SKM-1 treated with dmso at 0.1 percent for 144 hours (cell line): ENCODE results near the gene MELK.

Experiments
- DNase-seq: peaks from one replicate; lab custom pipeline; 2025; ENCODE audit not compliant: unreplicated experiment; lab: John Stamatoyannopoulos, UW

The MELK gene

DNA sequence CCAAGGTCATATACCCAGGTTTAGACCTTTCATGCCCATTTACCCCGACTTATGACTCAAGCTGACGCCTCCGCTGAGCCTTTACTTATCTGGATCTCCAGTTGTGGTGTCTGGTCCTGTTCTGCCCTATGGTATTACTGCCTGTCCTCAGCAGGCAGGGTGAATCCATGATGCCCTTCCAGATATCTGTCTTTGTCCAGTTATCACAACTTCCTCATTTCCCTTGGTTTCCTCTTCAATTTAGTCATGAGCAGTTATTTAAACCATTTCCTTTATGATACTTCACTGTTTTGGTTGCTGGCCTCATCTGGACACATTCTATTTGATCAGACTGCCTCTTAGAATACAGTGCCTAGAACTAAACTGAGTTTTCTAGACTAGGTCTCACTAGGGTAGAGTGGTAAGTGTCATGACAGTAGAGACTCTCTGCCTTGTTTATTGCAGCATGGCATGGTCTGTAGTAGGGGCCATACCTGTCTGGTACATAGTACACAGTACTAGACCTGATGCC, 93.3 kb downstream of the MELK start:
- DNase-seq, result peak; percentile 12

GRCh38 chr9:36671561-36671960, 98.9 kb downstream of the MELK start:
- DNase-seq, result no peak

DNA sequence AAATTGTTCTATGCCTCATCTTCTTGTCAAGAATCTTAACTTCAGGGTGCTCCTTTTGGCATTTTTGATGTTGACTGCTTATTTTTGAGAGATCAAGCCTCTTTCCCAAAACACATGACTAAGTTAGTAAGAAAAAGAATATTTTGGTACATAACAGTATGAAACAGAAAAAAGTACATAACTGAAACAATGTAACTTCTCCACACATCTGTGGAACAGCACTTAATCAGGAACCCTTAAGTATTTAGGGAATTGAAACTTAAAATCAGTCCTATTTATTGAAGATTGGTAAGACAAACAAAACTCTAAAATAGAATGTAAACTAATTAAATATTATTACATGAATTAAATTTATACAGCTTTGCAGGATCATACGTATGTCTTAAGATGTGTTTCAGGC, 103.4 kb downstream of the MELK start:
- no peak for DNase-seq

- no peak for DNase-seq
Measured at GRCh38 chr9:36676778-36677485, 104.2 kb downstream of the MELK start.

GRCh38 chr9:36677611-36678010, 104.9 kb downstream of the MELK start:
- DNase-seq, result no peak

DNA sequence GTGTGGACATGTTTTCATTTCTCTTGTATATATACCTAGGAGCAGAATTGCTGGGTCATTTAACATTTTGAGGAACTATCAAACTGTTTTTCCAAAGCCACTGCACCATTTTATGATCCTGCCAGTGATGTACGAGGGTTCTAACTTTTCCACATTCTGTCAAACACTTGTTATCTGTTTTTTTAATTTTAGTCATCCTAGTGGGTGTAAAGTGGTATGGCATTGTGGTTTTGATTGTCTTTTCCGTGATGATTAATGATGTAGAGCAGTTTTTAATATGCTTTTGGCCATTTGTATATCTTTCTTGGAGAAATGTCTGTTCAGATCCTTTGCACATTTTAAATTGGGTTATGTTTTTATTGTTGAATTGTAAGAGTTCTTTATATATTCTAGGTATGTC, 107.0 kb downstream of the MELK start:
- no peak for DNase-seq

DNA sequence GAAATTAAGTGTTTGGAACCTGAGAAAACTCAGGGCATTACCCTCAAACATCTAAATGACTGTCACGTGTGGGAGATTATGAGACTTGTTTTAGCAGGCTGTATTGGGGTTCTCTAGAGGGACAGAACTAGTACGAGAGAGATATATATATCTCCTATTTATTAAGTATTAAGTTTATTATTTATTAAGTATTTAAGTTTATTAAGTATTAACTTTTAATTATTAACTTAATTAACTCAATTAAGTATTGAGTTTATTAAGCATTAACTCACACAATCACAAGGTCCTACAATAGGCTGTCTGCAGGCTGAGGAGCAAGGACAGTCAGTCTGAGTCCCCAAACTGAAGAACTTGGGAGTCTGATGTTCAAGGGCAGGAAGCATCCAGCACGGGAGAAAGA, 113.8 kb downstream of the MELK start:
- no peak for DNase-seq

GRCh38 chr9:36690412-36691168, 117.9 kb downstream of the MELK start:
- no peak for DNase-seq

DNA sequence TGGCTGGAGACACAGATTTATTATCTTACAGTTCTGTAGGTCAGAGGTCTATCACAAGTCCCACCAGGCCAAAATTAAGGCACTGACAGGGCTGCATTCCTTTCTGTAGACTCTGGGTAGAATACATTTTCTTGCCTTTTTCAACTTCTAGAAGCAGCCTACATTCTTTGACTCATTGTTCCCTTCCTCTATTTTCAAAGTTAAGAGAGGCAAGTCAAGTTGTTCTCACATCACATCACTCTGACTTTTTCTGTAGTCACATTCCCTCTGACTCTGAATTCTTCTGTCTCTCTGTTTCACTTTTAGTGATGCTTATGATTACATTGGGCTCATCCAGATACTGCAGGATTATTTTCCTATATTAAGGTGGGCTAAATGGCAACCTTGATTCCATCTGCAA, 119.0 kb downstream of the MELK start:
- DNase-seq, result no peak

- DNase-seq, result no peak
Measured at GRCh38 chr9:36698984-36699383, 126.3 kb downstream of the MELK start.

- no peak for DNase-seq
Measured at GRCh38 chr9:36704148-36704547, 131.5 kb downstream of the MELK start.

DNA sequence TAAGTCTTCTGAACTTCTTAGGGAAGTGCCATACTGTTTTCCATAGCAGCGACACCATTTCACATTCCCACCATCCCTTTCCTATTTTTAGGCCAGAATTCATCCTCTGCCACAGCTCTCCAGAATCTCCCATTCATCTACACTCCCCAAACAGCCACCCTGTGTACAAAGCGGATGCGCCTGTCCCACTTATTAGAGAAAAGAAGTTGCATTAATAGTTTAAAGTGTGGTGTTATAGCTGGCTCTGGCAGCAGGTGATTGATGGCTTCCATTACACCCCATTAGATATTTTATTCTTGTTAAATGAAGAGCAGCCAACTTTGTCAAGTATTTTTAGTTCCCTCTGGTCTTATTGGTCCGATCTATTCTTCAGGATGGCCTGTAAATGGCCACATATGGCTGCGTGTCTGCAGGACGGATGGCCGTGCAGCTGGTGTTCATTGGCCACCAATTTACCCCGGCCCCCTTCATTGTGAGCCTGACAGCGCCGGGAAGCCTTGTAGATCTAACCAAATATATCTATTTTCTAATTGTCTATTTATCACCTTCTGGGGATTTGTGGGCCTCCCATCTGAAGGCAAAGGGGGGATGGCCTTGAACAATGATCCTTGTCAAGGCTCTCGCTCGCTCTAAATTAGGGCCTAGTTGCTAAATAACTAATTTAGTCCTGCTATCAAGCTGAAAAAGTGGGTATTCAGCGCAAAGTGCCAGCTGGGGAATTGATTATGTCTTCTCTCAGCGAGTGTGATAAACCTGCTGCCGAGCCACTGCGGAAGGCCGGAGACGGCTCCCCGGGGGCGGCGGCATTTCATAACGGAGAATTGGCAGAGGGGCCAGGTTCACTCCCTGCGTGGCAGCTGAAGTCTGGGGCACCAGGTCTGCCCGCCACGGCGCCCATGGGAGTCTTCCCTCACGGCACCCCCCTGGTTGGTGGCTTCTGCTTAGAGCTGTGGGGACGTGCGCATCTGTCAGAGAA, 141.1 kb downstream of the MELK start:
- no peak for DNase-seq

GRCh38 chr9:36716496-36716895, 143.8 kb downstream of the MELK start:
- no peak for DNase-seq

DNA sequence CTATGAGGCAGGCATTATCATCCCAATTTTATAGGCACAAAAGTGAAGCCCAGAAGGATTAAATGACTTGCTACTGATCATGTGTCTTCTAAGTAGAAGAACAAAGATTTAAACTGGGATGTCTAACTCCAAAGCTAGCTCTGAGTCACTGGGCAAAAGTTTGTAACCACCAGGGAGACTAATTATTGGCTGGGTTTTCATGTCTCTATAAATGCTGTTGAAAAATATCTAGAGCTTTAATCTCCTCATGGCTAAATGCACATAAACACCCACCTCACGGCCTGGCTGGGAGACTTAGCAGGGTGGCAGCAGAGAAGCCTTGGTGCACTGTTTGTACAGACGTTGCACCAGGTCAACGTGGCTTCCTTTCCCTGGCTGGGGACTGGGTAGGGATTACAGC, 144.6 kb downstream of the MELK start:
- no peak for DNase-seq

DNA sequence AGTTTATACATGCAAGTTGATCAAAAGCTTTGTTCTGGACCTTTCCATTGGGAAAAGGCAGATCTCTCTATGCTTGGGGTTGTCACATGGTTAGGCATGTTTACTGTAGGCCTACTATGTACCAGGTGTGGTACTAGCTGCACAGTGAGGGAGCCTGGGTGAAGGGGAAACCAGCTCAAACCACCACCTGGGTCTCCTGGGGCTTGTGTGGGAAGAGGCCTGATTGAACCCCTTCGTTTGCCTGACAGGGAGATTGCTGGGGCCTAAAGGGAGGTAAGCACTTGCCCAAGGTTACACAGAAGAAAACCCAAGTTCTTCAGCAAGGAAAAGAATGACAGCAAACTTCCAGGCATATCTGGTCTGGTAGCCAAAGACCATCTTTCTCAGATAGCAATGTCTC, 145.9 kb downstream of the MELK start:
- no peak for DNase-seq

GRCh38 chr9:36720043-36720442, 147.3 kb downstream of the MELK start:
- DNase-seq, result no peak

DNA sequence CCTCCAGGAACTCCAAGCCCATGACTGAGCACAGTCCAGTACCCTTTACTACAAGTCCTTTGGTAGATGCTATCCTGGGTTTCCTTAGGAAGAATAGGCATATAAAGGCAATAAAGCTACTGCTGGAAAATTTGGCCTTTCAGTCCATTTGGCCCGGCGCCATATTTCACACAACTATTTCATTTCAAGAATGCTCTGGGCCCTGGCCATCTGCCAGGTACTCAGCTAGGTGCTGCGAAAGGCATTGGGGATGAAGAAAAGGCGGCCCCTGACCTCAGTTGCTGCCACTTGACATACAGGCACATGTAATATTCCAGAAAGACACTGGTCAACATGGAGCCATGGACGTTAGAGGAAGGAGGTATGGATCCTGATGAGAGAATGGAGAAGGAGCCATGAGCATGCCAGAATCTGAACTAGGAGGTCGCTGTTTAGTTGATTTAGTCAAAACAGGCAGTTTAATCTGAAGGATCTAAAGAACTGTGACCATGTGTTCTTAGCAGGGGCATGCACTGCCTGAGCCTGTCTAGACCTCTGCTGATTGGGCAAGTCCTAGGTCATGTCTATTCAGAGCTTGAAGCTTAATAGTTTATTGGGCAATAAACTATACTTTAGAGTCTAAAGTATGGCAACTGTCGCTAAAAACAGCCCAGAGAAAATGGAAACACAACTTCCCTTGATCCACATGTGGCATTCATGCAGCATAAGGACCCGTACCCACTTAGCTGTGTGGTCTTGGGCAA, 149.3 kb downstream of the MELK start:
- no peak for DNase-seq

GRCh38 chr9:36725777-36726356, 153.2 kb downstream of the MELK start:
- no peak for DNase-seq
